ENCODE measurements around the gene GDPD3.
"Not testable (repeated sequence)": the region's sequence is repeated elsewhere in the genome, so short reads cannot be mapped to it uniquely, and the experiment has no call there.

The GDPD3 gene

DNA sequence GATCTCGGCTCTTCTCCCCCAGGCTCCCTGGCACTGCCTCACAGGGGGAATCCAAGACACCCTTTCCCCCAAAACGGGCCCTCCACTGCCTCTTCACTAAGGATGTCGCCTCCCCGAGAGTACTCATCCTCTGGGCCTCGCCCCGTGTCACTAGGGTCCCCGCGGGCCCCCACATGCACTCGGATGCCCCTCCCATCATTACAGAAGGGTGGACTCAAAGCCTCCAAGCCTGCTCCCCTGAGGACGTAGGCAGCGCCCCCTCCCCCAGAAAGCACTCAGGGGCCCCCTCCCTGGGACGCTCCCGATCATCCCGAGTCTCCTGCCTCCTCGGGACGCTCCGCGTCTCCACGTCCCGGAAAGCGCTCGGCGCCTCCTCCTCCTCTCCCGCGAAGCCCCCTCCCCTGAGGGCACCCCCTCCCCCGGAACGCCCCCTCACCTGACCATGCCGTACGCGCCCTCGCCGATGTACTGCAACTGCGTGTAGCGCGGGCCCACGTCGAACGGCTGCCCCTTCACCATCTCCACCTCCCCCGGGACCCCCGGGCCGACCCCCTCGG lies 9.3 kb upstream of the GDPD3 start:
- peak; percentile 7 for DNase-seq

DNA sequence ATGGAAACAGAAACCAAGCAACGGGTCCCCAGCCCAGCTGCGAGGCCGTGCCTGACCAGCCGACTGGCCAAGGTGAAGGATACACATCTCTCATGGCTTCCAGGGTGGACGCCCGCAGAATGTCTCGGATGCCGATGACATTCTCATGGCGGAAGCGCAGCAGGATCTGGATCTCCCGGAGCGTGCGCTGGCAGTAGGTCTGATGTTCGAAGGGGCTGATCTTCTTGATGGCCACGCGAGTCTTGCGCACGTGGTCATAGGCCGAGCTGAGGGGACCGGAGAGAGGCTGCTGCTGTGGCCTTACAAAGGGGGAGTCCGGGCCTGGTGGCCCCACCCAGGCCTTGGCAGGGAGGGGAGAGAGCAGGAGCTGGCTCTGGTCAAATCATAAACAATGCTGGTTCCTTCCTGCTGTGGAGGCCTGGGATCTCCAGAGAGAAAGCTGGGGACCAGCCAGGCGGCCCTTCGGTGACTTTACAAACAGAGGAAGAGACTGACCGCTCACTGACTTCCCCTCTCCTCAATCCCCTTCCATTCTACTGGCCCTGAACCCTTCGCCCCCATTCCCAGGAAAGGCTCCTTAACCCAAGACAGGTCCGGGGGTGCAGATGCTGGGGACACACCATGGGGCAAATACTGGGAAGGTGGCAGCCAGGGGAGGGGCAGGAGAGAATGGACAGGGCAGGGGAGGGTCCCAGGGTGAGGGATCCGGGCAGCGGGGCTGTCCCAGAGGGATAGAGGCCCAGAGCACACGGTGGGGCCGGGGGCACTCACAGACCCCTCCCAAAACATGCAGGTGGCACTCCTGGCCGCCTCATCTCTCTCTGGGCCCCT lies 8.6 kb upstream of the GDPD3 start:
- no peak for DNase-seq

DNA sequence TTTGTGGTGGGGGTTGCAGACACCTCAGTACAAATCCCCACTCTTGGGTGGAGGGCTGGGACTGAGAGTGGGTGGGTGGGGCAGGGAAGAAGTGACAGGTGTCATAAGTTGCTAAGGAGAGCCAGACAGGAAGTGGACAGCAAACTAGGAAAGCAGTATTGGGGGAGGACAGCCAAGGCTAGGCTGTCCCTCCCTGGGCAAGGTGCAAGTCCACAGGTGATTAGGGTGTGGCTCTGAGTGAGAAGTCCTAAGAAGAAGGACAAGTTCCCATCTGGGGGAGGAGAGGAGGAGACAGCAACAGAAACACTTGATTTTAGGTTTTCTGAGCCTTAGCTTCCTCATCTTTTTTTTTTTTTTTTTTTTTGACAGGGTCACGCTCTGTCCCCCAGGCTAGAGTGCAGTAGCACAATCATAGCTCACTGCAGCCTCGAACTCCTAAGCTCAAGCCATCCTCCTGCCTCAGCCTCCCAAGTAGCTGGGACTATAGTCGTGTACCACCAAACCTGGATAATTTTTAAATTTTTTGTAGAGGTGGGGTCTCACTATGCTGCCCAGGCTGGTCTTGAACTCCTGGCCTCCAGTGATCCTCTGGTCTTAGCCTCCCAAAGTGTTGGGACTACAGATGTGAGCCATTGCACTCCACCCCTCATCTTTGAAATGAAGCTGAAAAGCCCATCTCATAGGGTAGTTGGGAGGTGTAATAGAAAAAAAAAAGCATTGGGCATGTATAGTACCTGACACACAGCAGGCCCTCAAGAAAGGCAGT lies 7.2 kb upstream of the GDPD3 start:
- no peak for DNase-seq

DNA sequence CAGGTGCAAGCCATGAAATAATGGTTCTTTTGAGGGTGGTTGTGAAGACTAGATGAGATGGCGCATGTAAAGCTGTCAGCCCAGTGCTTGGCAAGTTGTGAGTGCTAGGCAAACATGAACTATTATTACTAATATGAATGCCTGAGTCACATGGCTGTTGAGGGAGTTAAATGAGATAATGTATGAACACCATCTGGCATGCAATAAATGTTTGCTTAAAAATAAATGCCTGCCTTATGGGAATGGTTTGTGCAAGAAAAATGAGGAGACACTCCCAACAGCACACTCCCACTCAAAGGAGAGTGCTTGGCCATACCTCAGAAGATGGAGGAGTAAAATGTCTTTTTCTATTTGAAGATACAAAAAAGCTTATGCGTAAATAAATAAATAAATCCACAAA lies 6.1 kb upstream of the GDPD3 start:
- no peak for DNase-seq

DNA sequence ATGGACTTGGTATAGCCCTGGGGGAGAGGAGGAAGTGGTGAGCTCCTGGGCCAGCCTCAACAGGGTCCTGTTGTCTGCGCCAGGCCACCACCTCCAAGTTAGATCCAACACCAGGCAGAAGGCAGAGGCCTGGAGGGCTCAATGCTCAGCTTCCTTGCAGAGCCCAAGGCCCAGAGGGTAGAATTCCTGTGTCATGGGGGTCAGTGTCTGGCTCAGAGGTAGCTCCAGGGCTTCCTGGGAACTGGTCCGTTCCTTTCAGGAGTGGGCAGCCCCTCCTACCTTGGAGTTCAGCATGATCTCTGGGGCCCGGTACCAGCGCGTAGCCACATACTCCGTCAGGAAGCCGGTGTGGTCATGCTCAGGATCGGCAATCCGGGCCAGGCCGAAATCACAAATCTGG lies 4.4 kb upstream of the GDPD3 start:
- no peak for DNase-seq

DNA sequence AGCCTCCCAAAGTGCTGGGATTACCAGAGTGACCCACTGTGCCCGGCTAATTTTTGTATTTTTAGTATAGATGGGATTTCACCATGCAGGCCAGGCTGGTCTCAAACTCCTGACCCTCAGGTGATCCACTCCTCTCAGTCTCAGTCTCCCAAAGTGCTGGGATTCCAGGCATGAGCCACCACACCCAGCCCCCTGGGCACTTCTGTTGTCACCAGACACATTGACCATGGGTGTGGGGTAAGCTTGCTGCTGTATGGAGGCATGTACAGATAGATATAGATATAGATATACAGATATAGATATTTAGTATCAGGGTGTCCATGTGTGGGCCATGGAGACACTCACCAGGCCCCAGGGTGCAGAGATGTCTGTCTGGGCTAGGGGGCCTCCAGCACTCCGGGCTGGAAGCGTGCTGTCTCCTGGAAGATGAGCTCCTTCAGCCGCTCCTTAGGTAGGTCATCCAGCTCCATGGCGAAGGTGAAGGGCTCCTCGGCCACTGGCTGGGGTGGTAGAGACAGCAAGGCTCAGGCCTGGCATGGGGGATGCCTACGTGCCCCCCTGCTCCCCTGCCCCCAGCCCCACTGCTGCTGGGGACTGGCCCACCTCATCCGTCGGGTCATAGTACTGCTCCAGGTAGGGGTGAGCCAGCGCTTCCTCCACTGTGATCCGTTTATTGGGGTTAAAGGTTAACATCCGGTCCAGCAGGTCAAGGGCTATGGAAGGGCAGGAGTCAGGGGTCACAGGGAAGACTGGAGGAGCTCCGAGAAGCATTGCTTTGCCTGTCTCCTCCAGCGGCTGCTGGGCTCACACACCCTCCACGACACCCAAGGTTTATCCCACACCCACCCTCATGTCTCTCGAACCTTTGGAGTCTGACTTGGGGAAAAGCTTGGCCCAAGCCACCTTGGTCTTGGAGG lies 3.2 kb upstream of the GDPD3 start:
- no peak for DNase-seq

DNA sequence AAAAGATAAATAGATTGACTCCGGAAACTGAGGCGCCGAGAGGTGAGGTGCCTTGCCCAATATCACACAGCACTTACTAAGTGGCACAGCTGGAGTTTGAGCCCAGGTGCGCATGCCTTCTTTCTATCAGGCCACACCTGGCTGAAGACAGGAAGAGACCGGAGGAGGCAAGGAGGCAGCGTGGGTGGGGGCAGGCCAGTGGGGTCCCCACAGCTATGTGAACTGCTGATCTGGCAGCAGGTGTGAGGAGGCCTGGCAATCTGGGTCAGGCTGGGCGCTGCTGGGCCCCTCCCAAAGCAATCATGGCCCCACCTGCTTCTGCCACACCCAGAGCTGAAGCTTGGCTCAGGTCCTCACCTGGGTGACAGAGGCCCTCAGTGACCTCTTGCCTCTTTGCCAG lies 1.9 kb upstream of the GDPD3 start:
- no peak for DNase-seq

DNA sequence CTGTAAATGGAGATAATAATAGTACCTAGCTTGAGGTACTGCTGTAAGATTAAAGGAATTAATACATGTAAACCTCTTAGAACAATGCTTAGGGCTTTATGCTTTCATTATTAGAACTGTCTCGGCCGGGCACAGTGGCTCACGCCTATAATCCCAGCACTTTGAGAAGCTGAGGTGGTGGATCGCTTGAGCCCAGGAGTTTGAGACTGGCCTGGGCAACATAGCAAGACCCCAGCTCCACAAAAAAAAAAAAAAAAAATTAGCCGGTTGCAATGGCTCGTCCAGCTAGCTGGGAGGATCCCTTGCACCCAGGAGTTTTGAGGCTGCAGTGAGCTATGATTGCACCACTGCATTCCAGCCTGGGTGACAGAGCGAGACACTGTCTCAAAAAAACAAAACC lies 1.5 kb upstream of the GDPD3 start:
- not testable (repeated sequence) for DNase-seq

DNA sequence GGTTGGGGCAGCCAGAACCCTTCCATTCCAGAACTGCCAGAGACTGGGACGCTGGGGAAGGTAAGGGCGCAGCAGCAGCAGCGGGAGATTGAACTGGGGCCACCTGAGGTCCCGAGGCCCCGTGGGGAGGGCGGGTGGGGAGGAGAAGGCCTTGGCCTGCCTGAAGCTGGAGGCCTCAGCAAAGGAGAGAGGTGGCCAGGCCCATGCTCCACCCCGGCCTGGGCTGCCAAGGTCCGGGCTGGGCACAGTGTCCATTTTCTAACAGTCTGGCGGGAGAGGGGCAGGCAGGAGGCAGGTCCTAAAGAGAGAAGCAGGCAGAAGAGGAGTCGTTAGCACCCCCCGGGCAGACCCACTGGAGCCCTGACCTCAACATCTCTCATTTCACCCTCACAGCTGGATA lies 1.1 kb upstream of the GDPD3 start:
- no peak for DNase-seq

DNA sequence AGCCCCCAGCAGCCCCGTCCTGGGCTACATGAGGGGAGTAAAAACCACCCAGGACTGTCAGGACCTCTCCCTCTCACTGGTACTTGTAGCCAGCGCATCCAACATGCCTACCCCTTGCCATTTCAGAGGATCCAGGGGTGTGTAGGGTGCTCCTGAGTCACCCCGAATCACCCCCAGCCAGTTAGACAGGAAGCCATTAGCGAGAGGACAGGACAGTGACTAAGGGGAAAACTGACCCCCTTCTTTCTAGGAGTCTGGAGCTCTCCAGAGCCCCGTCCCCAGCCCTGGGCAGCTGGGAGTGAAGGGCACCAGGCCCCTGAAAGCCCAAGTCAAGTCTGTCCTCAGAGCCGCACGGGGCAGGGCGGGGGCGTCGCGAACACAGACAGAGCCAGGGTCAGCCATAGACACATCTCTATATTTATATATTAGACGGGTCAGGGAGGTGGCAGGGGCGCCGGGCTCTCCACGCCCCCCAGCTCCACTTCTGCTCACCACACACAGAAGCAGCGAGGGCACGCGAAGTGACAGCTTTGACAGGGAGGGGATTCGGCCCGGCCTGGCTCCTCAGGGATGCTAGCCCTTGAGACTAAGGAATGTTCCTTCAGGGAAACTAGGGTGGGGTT lies 485 bp upstream of the GDPD3 start:
- DNase-seq = no peak

DNA sequence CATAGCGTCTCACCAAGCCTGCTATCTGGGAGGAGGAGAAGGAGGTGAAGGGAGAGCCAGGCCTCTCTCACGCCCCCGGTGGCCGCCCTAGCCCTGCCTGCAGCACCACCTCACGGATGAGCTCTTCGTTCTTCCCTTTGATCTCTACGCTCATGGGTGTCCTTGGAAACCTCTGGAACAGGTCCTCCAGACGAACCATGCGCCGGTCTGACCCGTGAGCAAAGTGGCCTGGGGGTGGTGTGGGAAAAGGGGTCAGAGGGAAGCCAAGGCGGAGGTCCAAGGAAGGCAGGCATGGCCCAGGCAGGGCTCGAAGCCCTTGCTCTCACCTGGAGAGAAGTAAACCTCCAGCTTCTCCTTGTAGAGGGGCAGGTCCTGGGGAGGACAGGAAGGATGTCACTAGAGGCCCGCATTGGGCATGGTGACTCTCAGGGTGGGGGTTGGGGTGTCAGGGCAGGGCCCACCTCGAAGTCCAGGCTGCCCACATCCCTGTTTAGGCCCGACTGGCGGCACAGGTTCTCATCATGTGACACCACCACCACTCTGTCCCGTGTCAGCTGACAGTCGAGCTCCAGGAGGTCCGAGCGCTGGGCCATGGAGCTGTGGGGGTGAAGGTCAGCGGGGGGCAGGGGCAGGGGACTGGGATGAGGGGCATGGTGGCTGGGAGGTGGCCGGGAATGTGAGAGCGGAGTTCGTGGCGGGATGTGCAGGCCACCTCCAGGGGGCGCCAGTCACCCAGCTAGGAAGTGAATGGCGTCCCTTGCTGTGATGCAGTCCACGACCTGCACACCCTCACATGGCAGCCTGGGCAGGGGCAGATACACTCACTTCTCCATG lies 923 bp downstream of the GDPD3 start:
- peak; percentile 54 for DNase-seq

DNA sequence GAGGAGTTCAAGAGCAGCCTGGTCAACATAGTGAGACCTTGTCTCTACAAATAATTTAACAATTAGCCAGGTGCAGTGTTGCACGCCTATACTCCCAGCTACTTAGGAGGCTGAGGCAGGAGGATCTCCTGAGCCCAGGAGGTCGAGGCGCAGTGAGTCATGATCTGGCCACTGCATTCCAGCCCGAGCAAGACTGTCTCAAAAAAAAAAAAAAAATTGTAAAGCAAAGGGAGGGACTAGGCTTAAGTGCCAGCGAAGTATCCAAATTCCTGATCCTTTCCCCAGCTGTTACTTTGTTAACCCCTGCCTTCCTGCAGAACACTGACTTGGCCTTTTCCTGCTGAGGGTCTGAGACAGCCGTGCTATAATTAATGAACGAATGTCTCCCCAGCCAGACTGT lies 2.7 kb downstream of the GDPD3 start:
- DNase-seq = no peak

DNA sequence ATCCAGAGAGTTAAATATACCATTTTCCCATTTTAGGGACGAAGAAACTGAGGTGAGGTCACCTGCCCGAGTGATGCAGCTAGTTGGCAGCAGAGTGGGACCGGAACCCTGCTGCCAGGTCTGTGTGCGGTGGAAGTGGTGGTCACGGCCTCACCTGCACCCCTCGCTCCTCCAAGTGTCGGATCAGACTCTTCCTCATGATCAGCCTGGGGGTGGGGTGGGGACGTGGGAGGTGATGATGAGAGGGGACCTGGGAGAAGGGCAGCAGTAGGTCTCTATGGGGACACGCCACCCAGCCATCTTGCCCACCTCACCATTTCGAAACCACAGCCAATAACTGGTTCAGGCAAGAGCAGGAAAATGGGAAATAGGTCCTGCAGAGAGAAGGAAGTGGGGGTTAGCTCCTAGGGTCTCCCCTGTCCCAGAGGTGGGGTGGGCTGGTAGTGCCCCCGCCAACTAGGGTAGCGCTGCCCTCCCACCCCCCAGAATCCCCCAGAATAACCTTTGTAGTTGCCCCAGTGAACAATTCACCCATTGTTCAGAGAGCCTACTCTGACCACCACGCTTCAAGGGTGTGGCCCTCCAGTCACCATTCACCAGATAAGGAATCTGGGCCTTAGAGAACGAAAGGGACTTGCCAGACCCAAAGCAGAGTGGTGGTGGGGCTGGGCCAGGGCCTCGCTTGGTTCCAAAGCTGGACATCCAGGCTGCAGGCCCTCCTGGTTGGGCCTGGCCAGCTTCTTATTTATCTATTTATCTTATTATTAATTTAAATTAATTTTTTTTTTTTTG lies 5.1 kb downstream of the GDPD3 start:
- no peak for DNase-seq

DNA sequence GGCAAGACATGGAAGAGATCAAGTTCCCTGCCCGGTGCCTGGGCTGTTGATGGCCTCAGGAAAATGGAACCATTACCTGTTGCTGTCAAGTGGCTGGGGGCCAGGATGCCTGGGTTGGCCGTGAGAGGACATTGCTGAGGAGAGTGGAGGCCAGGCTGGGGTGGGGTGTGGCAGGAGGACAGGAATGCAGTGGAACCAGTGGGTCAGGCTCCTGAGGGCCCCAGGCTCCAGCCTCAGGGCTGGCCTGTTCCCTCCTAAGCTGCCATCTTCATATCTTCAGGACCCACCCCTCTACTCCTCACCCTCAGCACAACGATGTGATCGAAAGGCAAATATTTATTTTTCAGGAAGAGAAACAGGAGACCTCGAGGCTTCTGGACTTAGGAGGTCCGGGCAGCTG lies 8.8 kb downstream of the GDPD3 start:
- DNase-seq = no peak

DNA sequence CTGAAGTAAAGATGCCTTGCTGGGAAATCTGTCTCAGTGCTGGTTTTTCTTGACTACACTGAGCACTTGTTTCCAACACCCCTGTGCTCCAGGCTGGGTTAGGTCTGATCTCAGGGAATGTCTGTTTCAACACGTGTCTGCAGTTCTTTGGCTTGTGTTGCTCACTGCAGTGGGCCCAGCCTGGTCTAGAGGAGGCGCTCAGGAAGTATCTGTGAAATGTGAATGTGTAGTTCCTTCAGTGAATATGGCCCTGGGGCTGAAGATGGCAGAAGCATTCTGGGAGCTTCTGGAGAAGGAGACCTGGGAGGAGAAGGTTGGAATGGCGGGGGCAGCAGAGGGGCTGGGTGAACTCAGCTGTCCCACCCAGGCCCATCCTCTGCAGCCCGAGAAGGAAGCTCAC lies 9.2 kb downstream of the GDPD3 start:
- DNase-seq = no peak

DNA sequence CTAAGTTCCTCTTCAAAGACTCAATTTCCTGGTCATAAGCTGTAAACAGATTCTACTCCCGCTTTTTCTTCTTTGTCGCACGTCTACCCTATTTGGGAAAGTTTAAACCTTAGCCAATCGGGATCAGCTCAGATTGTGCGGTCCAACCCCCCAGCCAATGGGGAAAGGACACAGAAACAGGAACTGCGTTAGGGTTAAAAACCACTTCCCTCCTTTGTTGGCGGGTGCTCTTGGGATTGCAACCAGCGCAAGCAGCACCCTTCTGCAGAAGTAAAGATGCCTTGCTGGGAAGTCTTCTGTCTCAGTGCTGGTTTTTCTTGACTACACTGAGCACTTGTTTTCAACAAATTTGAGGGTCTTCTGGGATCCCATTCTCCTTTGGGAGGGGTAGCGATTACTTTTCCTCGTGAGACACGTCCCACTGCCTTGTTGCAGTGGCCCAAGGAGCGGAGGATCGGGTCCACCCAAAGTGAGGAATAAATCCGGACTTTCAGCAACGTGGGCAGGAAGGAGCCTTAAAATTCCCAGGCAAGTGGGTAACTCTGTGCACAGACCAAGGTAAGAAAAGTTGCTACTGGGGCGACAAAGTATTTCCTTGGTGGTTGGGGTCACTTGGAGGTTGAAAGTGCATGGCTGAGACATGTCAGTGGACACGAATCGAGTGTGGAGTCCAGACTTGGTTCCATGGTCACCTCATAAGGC lies 16.3 kb downstream of the GDPD3 start:
- DNase-seq = no peak

DNA sequence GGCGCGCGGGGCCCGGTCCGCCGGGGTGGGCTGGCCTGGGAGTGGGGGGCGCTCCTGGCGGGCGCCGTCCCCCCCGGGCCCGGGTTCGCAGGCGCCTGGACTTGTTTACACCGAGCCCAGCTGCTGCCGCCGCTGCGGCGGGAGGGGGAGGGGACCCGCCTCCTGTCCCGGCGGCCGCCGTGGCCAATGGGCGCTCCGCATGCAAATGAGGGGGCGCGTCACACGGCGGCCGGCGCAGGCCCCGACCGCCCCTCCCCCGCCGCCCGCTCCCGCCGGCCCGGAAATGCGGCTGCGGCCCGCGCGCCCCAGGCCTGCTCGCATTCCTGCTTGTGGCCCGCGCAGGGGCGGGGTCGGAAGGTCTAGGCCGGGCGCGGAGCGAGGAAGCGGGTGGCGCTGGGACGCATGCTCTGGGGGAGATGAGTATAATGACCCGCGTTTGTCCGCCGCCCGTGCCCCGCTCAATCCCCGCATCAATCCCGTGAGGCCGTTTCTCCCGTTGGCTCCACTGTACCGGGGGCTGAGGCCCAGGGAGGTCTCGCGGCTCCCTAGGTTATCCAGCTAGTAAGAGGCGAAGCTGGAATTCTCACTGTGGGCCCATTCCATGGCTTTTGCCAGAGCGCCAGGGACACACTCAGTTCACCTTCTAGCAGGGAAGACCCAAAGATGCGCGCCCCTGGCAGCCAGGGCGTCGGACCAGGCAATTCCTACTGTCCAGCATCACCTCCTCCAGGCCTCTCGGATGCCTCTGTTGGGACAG lies 17.1 kb downstream of the GDPD3 start, which contains the start of gene YPEL3:
YPEL3 (minus strand) TSS at position 109 of the 757 bp plus-strand sequence. CDS start 731 bp downstream, outside the sequence.
- peak; percentile 86 for DNase-seq

DNA sequence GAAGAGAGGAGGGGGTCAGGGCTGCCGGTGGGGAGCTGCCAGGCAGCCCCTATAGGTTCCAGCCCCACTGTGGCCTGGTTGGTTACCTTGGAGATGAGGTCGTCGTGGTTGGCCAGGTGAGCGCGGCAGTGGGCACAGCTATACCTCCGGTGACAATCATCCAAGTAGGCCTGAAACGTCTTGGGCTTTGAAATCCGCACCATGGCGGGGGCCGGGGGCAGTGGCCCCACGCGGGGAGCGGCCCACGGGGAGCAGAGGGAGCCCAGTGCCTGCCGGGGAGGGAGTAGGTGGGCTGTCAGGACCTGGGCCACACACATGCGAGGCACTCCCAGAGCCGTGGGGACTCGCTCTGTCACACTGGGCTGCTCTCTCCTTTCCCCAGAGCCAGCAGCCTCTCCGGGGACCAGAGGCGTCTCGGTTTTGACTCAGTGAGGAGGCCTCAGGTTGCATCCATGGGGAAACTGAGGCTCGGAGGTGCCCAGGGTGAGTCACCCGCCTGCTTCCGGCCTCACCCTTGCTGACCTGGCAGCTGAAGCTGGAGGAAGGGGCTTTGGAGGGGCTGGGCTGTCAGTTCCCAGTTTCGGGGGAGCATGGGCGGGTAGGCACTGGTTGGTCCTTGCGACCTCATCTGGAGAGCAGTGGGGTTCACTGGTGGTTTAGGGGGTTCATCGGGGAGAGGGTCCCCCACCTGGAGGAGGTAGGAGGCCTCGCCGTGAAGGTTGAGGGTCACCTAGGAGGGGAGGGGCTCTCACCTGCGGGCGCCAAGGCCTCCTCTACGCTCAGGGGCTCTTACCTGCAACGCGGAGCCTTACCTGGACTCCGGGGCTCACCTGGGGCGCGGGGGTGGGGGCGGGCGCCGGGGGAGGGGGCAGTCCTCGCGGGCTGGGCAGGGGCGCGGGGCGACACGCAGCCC lies 17.9 kb downstream of the GDPD3 start:
- DNase-seq = peak; percentile 23
